ENCODE measurements around the gene ECE2. TPM values are rescaled to one million over a fixed set of nuclear protein-coding genes. Genes with fewer than 3 reads are reported as not detected.

Gene ECE2
- total and polyA plus RNA-seq, 10 of the 15 experiments (the other 5 are each of a cell fraction or from before 2014, with no cell fraction given) = not detected

- TF ChIP-seq HDAC2 (IDR thresholded peaks at IDR 0.05) = no peak
- no peak for TF ChIP-seq CBX3 (IDR thresholded peaks at IDR 0.05; ENCODE audit: borderline replicate concordance, low read depth)
These were observed 61.5 kb downstream of the ECE2 start, which contains the start of gene FAM131A (continued) for GRCh38 chr3:184337399-184337714.

GRCh38 chr3:184337981-184338380 lies 62.2 kb downstream of the ECE2 start:
- POLR2A ChIA-PET = no interaction called here
- RAD21 ChIA-PET (ENCODE audit: unreplicated experiment) = no interaction called here
- CTCF ChIA-PET = interaction anchor here (1.2 kb wide), 1 partner anchor 17 kb away, joined by 6 read pairs; no protein-coding TSS in a partner anchor

More at GRCh38 chr3:184337981-184338380, 62.2 kb downstream of the ECE2 start:
- WGBS (ENCODE audit: insufficient coverage, insufficient replicate concordance, low lambda C conversion rate, missing lambda C conversion rate) = 54% methylated on average over 7 of the region's 7 CpGs
- H3K4me3 ChIP-seq = no peak overlapping the region
- H3K36me3 ChIP-seq (ENCODE audit: control insufficient read depth in 2 of 2, insufficient read depth in 2 of 2, low read length in 1 of 2) = peaks cover 7 to 9% of the 10 kb centered on the region in 2 experiments
- BruUV-seq (replicated peaks) = no TSS peak
- H3K79me2 ChIP-seq (ENCODE audit: control insufficient read depth, insufficient read depth, low read length) = no peaks in the 10 kb centered on the region
- in situ Hi-C loops (cut with MboI) (no loop called here), intact Hi-C loops (cut with micrococcal nuclease; ENCODE audit: unreplicated experiment) (no loop called here)
- ATAC-seq (no peak), DNase-seq (ENCODE audit: low read depth, low spot score) (no peak), FAIRE-seq (no peak)
- peaks cover 2% of the 10 kb centered on the region for H4K20me1 ChIP-seq (ENCODE audit: control insufficient read depth, insufficient read depth)
- H3K27ac ChIP-seq (ENCODE audit: control insufficient read depth, insufficient read depth) = no peak overlapping the region
- H3K27me3 ChIP-seq (replicated peaks in 1 of 2; ENCODE audit: control insufficient read depth in 2 of 2, insufficient read depth in 2 of 2, low read length in 1 of 2) = no peaks in the 10 kb centered on the region
- H3K4me1 ChIP-seq (ENCODE audit: control insufficient read depth, insufficient read depth, low read length) = peaks cover 11% of the 10 kb centered on the region
- SMC1A ChIA-PET (ENCODE audit: uncharacterized antibody, unreplicated experiment) = no interaction called here
- TF ChIP-seq ZNF687 (IDR thresholded peaks at IDR 0.05) (no peak), SMAD5 (IDR thresholded peaks at IDR 0.05; ENCODE audit: low read depth) (no peak), ZNF274 (IDR thresholded peaks at IDR 0.05; ENCODE audit: insufficient read depth, insufficient read length) (no peak), WRNIP1 (IDR thresholded peaks at IDR 0.05; ENCODE audit: borderline replicate concordance, low read depth, low read length) (no peak)
- H3K4me2 ChIP-seq (ENCODE audit: control insufficient read depth, insufficient read depth) = no peak overlapping the region
- no peak overlapping the region for H3K9ac ChIP-seq (ENCODE audit: control insufficient read depth, insufficient read depth, low read length)
- H3K9me3 ChIP-seq (replicated peaks; ENCODE audit: control insufficient read depth, insufficient read depth, low read length) = no peaks in the 10 kb centered on the region
- no peak overlapping the region for H2AFZ ChIP-seq (ENCODE audit: control insufficient read depth, low read depth, low read length)
